Ishikawa (cell line): ENCODE results near the gene RBMS1.

Experiments used
- NFIC ChIP-seq: IDR thresholded peaks from 2 replicates; pipeline ENCODE4 v1.6.1; 2012
- REST ChIP-seq: IDR thresholded peaks from 2 replicates; pipeline ENCODE4 v1.6.1; 2012; ENCODE audit warnings: low read depth, mild to moderate bottlenecking

GRCh38 chr2:160459538-160460332 lies 33.9 kb downstream of the RBMS1 start:
- TF ChIP-seq NFIC (no peak), REST (no peak)
